NT2/D1 (cell line): Measurements from ENCODE around the gene ASF1A.

Source experiments
- DNase-seq: peaks from one replicate; pipeline ENCODE4 v3.0.0-alpha.2; 2011; ENCODE audit warnings: low read depth, low spot score
- H3K27me3 ChIP-seq: 2 replicates; pipeline ENCODE4 v1.6.0; 2011; ENCODE audit warnings: mild to moderate bottlenecking; ENCODE audit not compliant: insufficient read length, insufficient read depth
- H3K36me3 ChIP-seq: 2 replicates; pipeline ENCODE4 v1.6.1; 2011; ENCODE audit warnings: mild to moderate bottlenecking, low read length, mixed read lengths; ENCODE audit not compliant: insufficient read depth, insufficient read length
- H3K4me1 ChIP-seq: 2 replicates; pipeline ENCODE4 v1.5.1; 2011; ENCODE audit not compliant: insufficient read depth, insufficient read length
- H3K4me3 ChIP-seq: 2 replicates; pipeline ENCODE4 v1.5.1; 2011; ENCODE audit warnings: low read depth; ENCODE audit not compliant: insufficient read length
- H3K9ac ChIP-seq: 2 replicates; pipeline ENCODE4 v1.6.0; 2011; ENCODE audit warnings: low read depth; ENCODE audit not compliant: insufficient read length
- H3K9me3 ChIP-seq: 2 replicates; pipeline ENCODE4 v1.5.1; 2011; ENCODE audit warnings: mild to moderate bottlenecking, low read length; ENCODE audit not compliant: insufficient read depth
- SUZ12 ChIP-seq: IDR thresholded peaks from 2 replicates; pipeline ENCODE4 v1.6.1; 2011; ENCODE audit not compliant: insufficient read length, insufficient read depth; ENCODE audit errors: extremely low read depth
- YY1 ChIP-seq: IDR thresholded peaks from 2 replicates; pipeline ENCODE4 v1.6.1; 2011; ENCODE audit not compliant: insufficient read length, insufficient read depth
- ZNF274 ChIP-seq: IDR thresholded peaks from 2 replicates; pipeline ENCODE4 v1.6.1; 2011; ENCODE audit warnings: mild to moderate bottlenecking, low read depth, low read length

The ASF1A gene

DNA sequence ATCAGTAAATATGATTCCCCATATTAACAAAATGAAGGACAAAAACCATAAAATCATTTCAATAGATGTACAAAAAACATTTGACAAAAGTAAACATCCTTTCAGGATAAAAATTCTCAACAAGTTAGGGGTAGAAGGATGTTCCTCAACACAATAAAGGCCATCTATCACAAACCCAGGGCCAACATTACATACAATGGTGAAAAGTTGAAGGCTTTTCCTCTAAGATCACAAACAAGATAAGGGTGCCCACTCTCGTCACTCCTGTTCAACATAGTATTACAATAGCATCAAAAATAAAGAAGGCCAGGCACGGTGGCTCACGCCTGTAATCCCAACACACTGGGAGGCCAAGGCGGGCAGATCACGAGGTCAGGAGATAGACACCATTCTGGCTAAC lies 22.6 kb upstream of the ASF1A start:
- Histone ChIP-seq H3K9ac (no peak overlapping the region), H3K4me1 (no peaks in the 10 kb centered on the region), H3K9me3 (no peaks in the 10 kb centered on the region), H3K36me3 (no peaks in the 10 kb centered on the region), H3K4me3 (no peak overlapping the region), H3K27me3 (no peaks in the 10 kb centered on the region)
- no peak for DNase-seq
- TF ChIP-seq ZNF274 (no peak), YY1 (no peak), SUZ12 (no peak)

- no peak for DNase-seq
- Histone ChIP-seq H3K9me3 (no peaks in the 10 kb centered on the region), H3K27me3 (no peaks in the 10 kb centered on the region), H3K9ac (no peak overlapping the region), H3K4me1 (no peaks in the 10 kb centered on the region), H3K4me3 (no peak overlapping the region), H3K36me3 (no peaks in the 10 kb centered on the region)
- TF ChIP-seq SUZ12 (no peak), YY1 (no peak), ZNF274 (no peak)
Measured at GRCh38 chr6:118872318-118872717, 21.6 kb upstream of the ASF1A start.

DNA sequence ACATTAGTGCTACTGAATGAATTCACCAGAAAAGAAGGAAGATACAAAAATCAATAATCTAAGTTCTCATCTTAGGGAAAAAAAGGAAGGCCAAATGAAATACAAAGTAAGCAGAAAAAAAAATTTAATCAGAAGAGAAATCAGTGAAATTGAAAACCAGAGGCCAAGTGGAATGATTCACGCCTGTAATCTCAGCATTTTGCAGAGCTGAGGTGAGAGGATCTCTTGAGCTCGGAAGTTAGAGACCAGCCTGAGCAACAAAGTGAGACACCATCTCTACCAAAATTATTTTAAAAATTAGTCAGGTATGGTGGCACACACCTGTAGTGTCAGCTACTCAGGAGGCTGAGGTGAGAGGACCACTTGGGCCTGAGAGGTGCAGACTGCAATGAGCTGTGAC lies 21.2 kb upstream of the ASF1A start:
- Histone ChIP-seq H3K4me1 (no peaks in the 10 kb centered on the region), H3K4me3 (no peak overlapping the region)

GRCh38 chr6:118873239-118873638 lies 20.7 kb upstream of the ASF1A start:
- Histone ChIP-seq H3K4me1 (no peaks in the 10 kb centered on the region), H3K27me3 (no peaks in the 10 kb centered on the region), H3K9me3 (no peaks in the 10 kb centered on the region), H3K9ac (no peak overlapping the region), H3K36me3 (no peaks in the 10 kb centered on the region), H3K4me3 (no peak overlapping the region)
- no peak for DNase-seq
- TF ChIP-seq YY1: no peak
- TF ChIP-seq ZNF274: no peak
- TF ChIP-seq SUZ12: no peak

More for the DNA sequence above, 21.2 kb upstream of the ASF1A start:
- no peaks in the 10 kb centered on the region for H3K27me3 ChIP-seq
- no peak for DNase-seq
- no peak for TF ChIP-seq ZNF274
- TF ChIP-seq YY1: no peak
- TF ChIP-seq SUZ12: no peak
- no peak overlapping the region for H3K9ac ChIP-seq
- no peaks in the 10 kb centered on the region for H3K9me3 ChIP-seq
- no peaks in the 10 kb centered on the region for H3K36me3 ChIP-seq

GRCh38 chr6:118875672-118876071 lies 18.3 kb upstream of the ASF1A start:
- no peak for DNase-seq
- H3K36me3 ChIP-seq: no peaks in the 10 kb centered on the region
- H3K9ac ChIP-seq: no peak overlapping the region
- H3K9me3 ChIP-seq: no peaks in the 10 kb centered on the region
- H3K4me1 ChIP-seq: no peaks in the 10 kb centered on the region
- no peaks in the 10 kb centered on the region for H3K27me3 ChIP-seq
- TF ChIP-seq YY1: no peak
- no peak for TF ChIP-seq ZNF274
- no peak for TF ChIP-seq SUZ12
- H3K4me3 ChIP-seq: no peak overlapping the region

GRCh38 chr6:118876198-118876597 lies 17.8 kb upstream of the ASF1A start:
- no peak for DNase-seq
- TF ChIP-seq SUZ12 (no peak), ZNF274 (no peak), YY1 (no peak)
- Histone ChIP-seq H3K4me1 (no peaks in the 10 kb centered on the region), H3K27me3 (no peaks in the 10 kb centered on the region), H3K4me3 (no peak overlapping the region), H3K9ac (no peak overlapping the region), H3K9me3 (no peaks in the 10 kb centered on the region), H3K36me3 (no peaks in the 10 kb centered on the region)

- no peak for DNase-seq
- H3K27me3 ChIP-seq: no peaks in the 10 kb centered on the region
- no peak overlapping the region for H3K4me3 ChIP-seq
- no peaks in the 10 kb centered on the region for H3K4me1 ChIP-seq
- no peak for TF ChIP-seq ZNF274
- TF ChIP-seq SUZ12: no peak
- no peaks in the 10 kb centered on the region for H3K9me3 ChIP-seq
- no peaks in the 10 kb centered on the region for H3K36me3 ChIP-seq
- H3K9ac ChIP-seq: no peak overlapping the region
Measured at GRCh38 chr6:118876814-118877213, 17.1 kb upstream of the ASF1A start.

DNA sequence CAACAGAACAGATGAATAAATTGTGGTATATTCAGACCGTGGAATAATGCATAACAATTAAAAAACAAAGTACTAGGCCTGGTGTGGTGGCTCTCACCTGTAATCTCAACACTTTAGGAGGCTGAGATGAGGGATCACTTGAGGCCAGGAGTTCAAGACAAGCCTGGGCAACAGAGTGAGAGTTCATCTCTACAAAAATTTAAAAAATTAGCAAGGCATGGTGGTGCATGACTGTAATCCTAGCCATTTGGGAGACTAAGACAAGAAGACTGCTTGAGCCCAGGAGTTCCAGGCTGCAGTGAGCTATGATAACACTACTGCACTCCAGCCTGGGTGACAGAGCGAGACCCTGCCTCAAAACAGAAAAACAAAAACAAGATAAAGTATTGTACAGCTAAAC lies 16.1 kb upstream of the ASF1A start:
- no peak overlapping the region for H3K9ac ChIP-seq
- no peaks in the 10 kb centered on the region for H3K27me3 ChIP-seq
- no peaks in the 10 kb centered on the region for H3K9me3 ChIP-seq
- H3K4me1 ChIP-seq: no peaks in the 10 kb centered on the region
- no peak for DNase-seq
- TF ChIP-seq SUZ12 (no peak), YY1 (no peak), ZNF274 (no peak)
- H3K4me3 ChIP-seq: no peak overlapping the region
- no peaks in the 10 kb centered on the region for H3K36me3 ChIP-seq
